Loucy (cell line): ENCODE measurements around the gene PAF1.

Source experiments
- H2AFZ ChIP-seq: fragments of 200-600 bp; sonication (generic); 2 replicates; pipeline ENCODE4 v1.6.0; 2016; ENCODE audit warnings: antibody characterized with exemption, mild to moderate bottlenecking, low read length, moderate library complexity
- H3F3A ChIP-seq: fragments of 200-600 bp; 2 replicates; pipeline ENCODE4 v1.6.0; 2016; ENCODE audit warnings: antibody characterized with exemption, low read depth, mild to moderate bottlenecking
- H3K27me3 ChIP-seq: fragments of 200-600 bp; sonication (generic); 2 replicates; pipeline ENCODE4 v1.6.1; 2014; ENCODE audit warnings: low read length, mild to moderate bottlenecking; ENCODE audit not compliant: insufficient read depth, poor library complexity, severe bottlenecking
- H3K36me3 ChIP-seq: fragments of 200-600 bp; sonication (generic); 2 replicates; pipeline ENCODE4 v1.6.1; 2016; ENCODE audit warnings: low read length; ENCODE audit not compliant: insufficient read depth
- H3K4me1 ChIP-seq: fragments of 200-600 bp; sonication (generic); 2 replicates; pipeline ENCODE4 v1.5.1; 2014; ENCODE audit warnings: low read length, mild to moderate bottlenecking; ENCODE audit not compliant: insufficient read depth, poor library complexity, severe bottlenecking
- H3K4me2 ChIP-seq: fragments of 200-600 bp; sonication (generic); 2 replicates; pipeline ENCODE4 v1.6.0; 2014; ENCODE audit warnings: antibody characterized with exemption, low read length, low read depth, mild to moderate bottlenecking; ENCODE audit not compliant: poor library complexity, severe bottlenecking
- H3K4me3 ChIP-seq: fragments of 200-600 bp; sonication (generic); 2 replicates; pipeline ENCODE4 v1.5.1; 2014; ENCODE audit warnings: low read length, mild to moderate bottlenecking, mixed read lengths; ENCODE audit not compliant: poor library complexity, severe bottlenecking
- H3K79me2 ChIP-seq: fragments of 200-600 bp; sonication (generic); 2 replicates; pipeline ENCODE4 v1.6.1; 2014; ENCODE audit warnings: low read length; ENCODE audit not compliant: insufficient read depth
- H3K9ac ChIP-seq: fragments of 200-600 bp; sonication (generic); 2 replicates; pipeline ENCODE4 v1.6.0; 2014; ENCODE audit warnings: mild to moderate bottlenecking, low read depth, low read length, moderate library complexity; ENCODE audit not compliant: poor library complexity, severe bottlenecking
- H3K9me2 ChIP-seq: fragments of 200-600 bp; sonication (generic); replicated peaks from 2 replicates; pipeline ENCODE4 v1.6.1; 2016; ENCODE audit warnings: low read depth, low read length, mixed read lengths
- H3K9me3 ChIP-seq: fragments of 200-600 bp; sonication (generic); 2 replicates; pipeline ENCODE4 v1.6.1; 2014; ENCODE audit warnings: mild to moderate bottlenecking, antibody characterized with exemption, low read length, low read depth; ENCODE audit not compliant: insufficient read depth
- H4K20me1 ChIP-seq: fragments of 200-600 bp; sonication (generic); 2 replicates; pipeline ENCODE4 v1.6.0; 2014; ENCODE audit warnings: antibody characterized with exemption, low read length, mild to moderate bottlenecking; ENCODE audit not compliant: insufficient read depth, poor library complexity, severe bottlenecking
- CTCF ChIP-seq: fragments of 200-600 bp; sonication (generic); conservative IDR thresholded peaks from 2 replicates; pipeline ENCODE4 v1.5.1; 2014; ENCODE audit warnings: mild to moderate bottlenecking, antibody characterized with exemption, low read length
- EZH2phosphoT487 ChIP-seq: fragments of 200-600 bp; IDR thresholded peaks from 2 replicates; pipeline ENCODE4 v1.6.1; 2018; ENCODE audit warnings: antibody characterized with exemption, mild to moderate bottlenecking, moderate library complexity, borderline replicate concordance

Gene PAF1

GRCh38 chr19:39397360-39398296 is 6.7 kb upstream of the PAF1 start:
- H3K4me3 ChIP-seq: peak overlapping the region; percentile 11
- TF ChIP-seq CTCF (peak; percentile 84), EZH2phosphoT487 (no peak)
- peak overlapping the region; percentile 51 for H3K4me2 ChIP-seq
- peak overlapping the region; percentile 45 for H3K9ac ChIP-seq
- H2AFZ ChIP-seq: no peak overlapping the region
- H3K4me1 ChIP-seq: peaks cover 33% of the 10 kb centered on the region
- H3K9me3 ChIP-seq: no peaks in the 10 kb centered on the region
- peaks cover 4% of the 10 kb centered on the region for H3F3A ChIP-seq
- H3K27me3 ChIP-seq: no peaks in the 10 kb centered on the region
- no peaks in the 10 kb centered on the region for H4K20me1 ChIP-seq
- peaks cover 15% of the 10 kb centered on the region for H3K79me2 ChIP-seq
- H3K9me2 ChIP-seq: no peaks in the 10 kb centered on the region
- no peaks in the 10 kb centered on the region; the same call in 1 of the 2 replicates for H3K36me3 ChIP-seq

- Histone ChIP-seq H4K20me1 (peaks cover 10% of the 10 kb centered on the region), H3K9ac (peak overlapping the region; percentile 83), H3K36me3 (peaks cover 30% of the 10 kb centered on the region; the same call in 1 of the 2 replicates), H2AFZ (peak overlapping the region; percentile 57), H3K9me3 (no peaks in the 10 kb centered on the region), H3K4me1 (peaks cover 25% of the 10 kb centered on the region), H3K9me2 (no peaks in the 10 kb centered on the region), H3K27me3 (no peaks in the 10 kb centered on the region), H3K4me3 (peak overlapping the region; percentile 95), H3K4me2 (peak overlapping the region; percentile 91), H3F3A (no peaks in the 10 kb centered on the region), H3K79me2 (peaks cover 44% of the 10 kb centered on the region)
- TF ChIP-seq CTCF (no peak), EZH2phosphoT487 (no peak)
Observed at GRCh38 chr19:39390451-39390750, 505 bp downstream of the PAF1 start.

GRCh38 chr19:39389631-39390414 is 1.1 kb downstream of the PAF1 start:
- Histone ChIP-seq H3K36me3 (peaks cover 32% of the 10 kb centered on the region; the same call in 1 of the 2 replicates), H3K9ac (peak overlapping the region; percentile 83), H3K4me2 (peak overlapping the region; percentile 91), H3K79me2 (peaks cover 39% of the 10 kb centered on the region), H3K27me3 (no peaks in the 10 kb centered on the region), H3K9me3 (no peaks in the 10 kb centered on the region), H2AFZ (no peak overlapping the region), H3K4me3 (peak overlapping the region; percentile 95), H3F3A (no peaks in the 10 kb centered on the region), H3K4me1 (peaks cover 25% of the 10 kb centered on the region), H4K20me1 (peaks cover 10% of the 10 kb centered on the region), H3K9me2 (no peaks in the 10 kb centered on the region)
- no peak for TF ChIP-seq CTCF
- TF ChIP-seq EZH2phosphoT487: no peak
